ENCODE results near the gene CLEC2A. TPM values are rescaled to one million over a fixed set of nuclear protein-coding genes. Genes with fewer than 3 reads are reported as not detected.

Gene CLEC2A, protein sequence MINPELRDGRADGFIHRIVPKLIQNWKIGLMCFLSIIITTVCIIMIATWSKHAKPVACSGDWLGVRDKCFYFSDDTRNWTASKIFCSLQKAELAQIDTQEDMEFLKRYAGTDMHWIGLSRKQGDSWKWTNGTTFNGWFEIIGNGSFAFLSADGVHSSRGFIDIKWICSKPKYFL
- total RNA-seq (2014; rRNA removed; shearing (Covaris generic)) = not detected in 2 replicates

GRCh38 chr12:9932270-9932669, at the start of gene CLEC2A:
CLEC2A (minus strand) TSS chr12:9932370; CDS start chr12:9932329, 41 bp downstream.

GRCh38 chr12:9971181-9971580, 39.0 kb upstream of the CLEC2A start, which contains the start of gene CLEC12A:
CLEC12A (plus strand) TSS chr12:9971409; CDS start chr12:9971597, 188 bp downstream.

GRCh38 chr12:9881246-9881645, 50.9 kb downstream of the CLEC2A start, which contains the start of gene KLRF2:
KLRF2 (plus strand) TSS chr12:9881489; CDS start chr12:9881596, 107 bp downstream.

GRCh38 chr12:9869307-9870161, 62.6 kb downstream of the CLEC2A start, which contains the start of gene CLEC2B:
CLEC2B (minus strand) TSS chr12:9869354.

Other genes with a start within 250 kb of the CLEC2A start
- not detected in 2 replicates for gene CLECL1, start 199.3 kb downstream of the CLEC2A start, total RNA-seq (2014; rRNA removed; shearing (Covaris generic))
- not detected in 2 replicates for gene CD69, start 171.5 kb downstream of the CLEC2A start, total RNA-seq (2014; rRNA removed; shearing (Covaris generic))
- not detected in 2 replicates for gene KLRF1, start 104.9 kb downstream of the CLEC2A start, total RNA-seq (2014; rRNA removed; shearing (Covaris generic))
- 15.3 and 18.1 TPM in 2 replicates for gene CLEC2B, start 63.0 kb downstream of the CLEC2A start, total RNA-seq (2014; rRNA removed; shearing (Covaris generic))
- gene KLRF2, start 50.9 kb downstream of the CLEC2A start, total RNA-seq (2014; rRNA removed; shearing (Covaris generic)) = not detected in 2 replicates
- gene CLEC12A, start 39.0 kb upstream of the CLEC2A start, total RNA-seq (2014; rRNA removed; shearing (Covaris generic)) = not detected in 2 replicates
- not detected in 2 replicates for gene CLEC1B, start 66.8 kb upstream of the CLEC2A start, total RNA-seq (2014; rRNA removed; shearing (Covaris generic))
- gene CLEC12B, start 78.3 kb upstream of the CLEC2A start, total RNA-seq (2014; rRNA removed; shearing (Covaris generic)) = not detected in 2 replicates
- not detected in 2 replicates for gene CLEC9A, start 98.3 kb upstream of the CLEC2A start, total RNA-seq (2014; rRNA removed; shearing (Covaris generic))
- gene CLEC1A, start 166.6 kb upstream of the CLEC2A start, total RNA-seq (2014; rRNA removed; shearing (Covaris generic)) = not detected in 2 replicates
- not detected in 2 replicates for gene CLEC7A, start 197.8 kb upstream of the CLEC2A start, total RNA-seq (2014; rRNA removed; shearing (Covaris generic))
- not detected in 2 replicates for gene OLR1, start 239.8 kb upstream of the CLEC2A start, total RNA-seq (2014; rRNA removed; shearing (Covaris generic))
- gene TMEM52B, start 246.7 kb upstream of the CLEC2A start, total RNA-seq (2014; rRNA removed; shearing (Covaris generic)) = 0.04 and 0.08 TPM in 2 replicates

Data from A375 (cell line).